HepG2 (cell line): Measurements from ENCODE around the gene INAFM2. TPM values are rescaled to one million over a fixed set of nuclear protein-coding genes. Genes with fewer than 3 reads are reported as not detected.

ENCODE experiments used
- ATRX ChIP-seq: sonication (generic); formaldehyde crosslinking; IDR thresholded peaks from 2 replicates; pipeline ENCODE4 v1.4.0; 2020; ENCODE audit warnings: missing genetic modification reagents, borderline replicate concordance
- CEBPZ ChIP-seq: IDR thresholded peaks from 2 replicates; pipeline ENCODE4 v1.6.1; 2012; ENCODE audit warnings: low read length, improper control_type of control experiment
- CHCHD3 ChIP-seq: sonication (generic); formaldehyde crosslinking; IDR thresholded peaks from 2 replicates; pipeline ENCODE4 v1.8.0; 2022; ENCODE audit warnings: mild to moderate bottlenecking, missing genetic modification reagents, moderate library complexity
- CSRNP1 ChIP-seq: sonication (generic); formaldehyde crosslinking; IDR thresholded peaks from 2 replicates; pipeline ENCODE4 v1.8.1; 2023; ENCODE audit warnings: mild to moderate bottlenecking, missing genetic modification reagents
- EZH2 ChIP-seq: conservative IDR thresholded peaks from 2 replicates; pipeline ENCODE4 v1.6.1; 2012; ENCODE audit warnings: mild to moderate bottlenecking, low read depth, low read length, moderate library complexity
- FOXA3 ChIP-seq: IDR thresholded peaks from 2 replicates; pipeline ENCODE4 v1.6.1; 2016; ENCODE audit warnings: missing genetic modification reagents, missing compliant biosample characterization
- FOXK1 ChIP-seq: sonication (generic); formaldehyde crosslinking; IDR thresholded peaks from 2 replicates; pipeline ENCODE4 v1.4.0; 2020; ENCODE audit warnings: low read depth, missing genetic modification reagents, borderline replicate concordance
- FOXK2 ChIP-seq: fragments of 450-650 bp; IDR thresholded peaks from 2 replicates; pipeline ENCODE4 v1.6.1; 2016
- HNRNPL ChIP-seq: fragments of 200-400 bp; formaldehyde crosslinking; IDR thresholded peaks from 2 replicates; pipeline ENCODE4 v1.6.1; 2017; ENCODE audit warnings: mild to moderate bottlenecking, low read depth, low read length
- JUND ChIP-seq: sonication (generic); formaldehyde crosslinking; IDR thresholded peaks from 2 replicates; pipeline ENCODE4 v1.8.0; 2022; ENCODE audit warnings: mild to moderate bottlenecking, missing genetic modification reagents
- KAT7 ChIP-seq: IDR thresholded peaks from 2 replicates; pipeline ENCODE4 v1.6.1; 2018; ENCODE audit warnings: borderline replicate concordance, missing compliant biosample characterization
- KLF12 ChIP-seq: sonication (generic); formaldehyde crosslinking; IDR thresholded peaks from 2 replicates; pipeline ENCODE4 v1.4.0; 2020; ENCODE audit warnings: missing genetic modification reagents, borderline replicate concordance
- NBN ChIP-seq: fragments of 450-650 bp; conservative IDR thresholded peaks from 2 replicates; pipeline ENCODE4 v1.6.1; 2017
- ONECUT2 ChIP-seq: sonication (generic); formaldehyde crosslinking; IDR thresholded peaks from 2 replicates; pipeline ENCODE4 v1.4.0; 2020; ENCODE audit warnings: missing genetic modification reagents
- SKI ChIP-seq: fragments of 450-650 bp; IDR thresholded peaks from one replicate; pipeline ENCODE4 v1.6.1; 2018; ENCODE audit warnings: mild to moderate bottlenecking; ENCODE audit not compliant: partially characterized antibody
- SPEN ChIP-seq: sonication (generic); formaldehyde crosslinking; IDR thresholded peaks from 2 replicates; pipeline ENCODE4 v1.5.1; 2020; ENCODE audit warnings: low read depth, mild to moderate bottlenecking, missing genetic modification reagents
- TEAD2 ChIP-seq: sonication (generic); formaldehyde crosslinking; IDR thresholded peaks from 2 replicates; pipeline ENCODE4 v1.9.0; 2021; ENCODE audit warnings: missing genetic modification reagents
- ZFP82 ChIP-seq: sonication (generic); formaldehyde crosslinking; IDR thresholded peaks from 2 replicates; pipeline ENCODE4 v1.5.1; 2020; ENCODE audit warnings: mild to moderate bottlenecking, missing genetic modification reagents, borderline replicate concordance
- ZGPAT ChIP-seq: IDR thresholded peaks from 2 replicates; pipeline ENCODE4 v1.6.1; 2016; ENCODE audit warnings: mild to moderate bottlenecking
- ZNF12 ChIP-seq: sonication (generic); formaldehyde crosslinking; IDR thresholded peaks from 2 replicates; pipeline ENCODE4 v1.5.0; 2020; ENCODE audit warnings: missing genetic modification reagents
- ZNF205 ChIP-seq: IDR thresholded peaks from 2 replicates; pipeline ENCODE4 v1.6.1; 2018; ENCODE audit warnings: missing biosample characterization, missing genetic modification reagents
- ZNF230 ChIP-seq: sonication (generic); formaldehyde crosslinking; IDR thresholded peaks from 2 replicates; pipeline ENCODE4 v1.4.0; 2020; ENCODE audit warnings: mild to moderate bottlenecking, missing genetic modification reagents
- ZNF264 ChIP-seq: sonication (generic); formaldehyde crosslinking; IDR thresholded peaks from 2 replicates; pipeline ENCODE4 v1.4.0; 2020; ENCODE audit warnings: missing genetic modification reagents
- ZNF670 ChIP-seq: sonication (generic); formaldehyde crosslinking; IDR thresholded peaks from 2 replicates; pipeline ENCODE4 v1.8.0; 2022; ENCODE audit warnings: mild to moderate bottlenecking, missing genetic modification reagents, borderline replicate concordance
- ZNF768 ChIP-seq: sonication (generic); formaldehyde crosslinking; IDR thresholded peaks from 2 replicates; pipeline ENCODE4 v1.4.0; 2020; ENCODE audit warnings: missing genetic modification reagents
- ZNF777 ChIP-seq: sonication (generic); formaldehyde crosslinking; IDR thresholded peaks from 2 replicates; pipeline ENCODE4 v1.4.0; 2020; ENCODE audit warnings: missing genetic modification reagents
- polyA plus RNA-seq, 8 experiments: library from polyadenylated mRNA; depleted of rRNA in 3 of 8; stranded (reverse) in 7 of 8; unstranded in 1 of 8; fragments of >200 nt; fragmentation: Illumina TruSeq in 4 of 8; extraction: Trizol in 4 of 8; gene quantifications; 2 replicates each; pipeline versions ENCODE4 v1.2.1 to v1.2.3, GENCODE V29; 2011 to 2016; ENCODE audit warnings: low read depth in 4 of 8, missing spikeins in 1 of 8, mixed read lengths in 1 of 8; ENCODE audit not compliant: insufficient read depth in 1 of 8
- total RNA-seq, 5 experiments: library from RNA; depleted of rRNA; stranded (reverse); fragments of >200 nt; fragmentation: Illumina TruSeq; extraction: Trizol; gene quantifications; 2 replicates each; pipeline ENCODE4 v1.2.3, GENCODE V29; 2016; ENCODE audit warnings: low read depth in 1 of 5

INAFM2 gene
- total and polyA plus RNA-seq, 2 of the 13 experiments (the other 11 are each of a cell fraction or from before 2014, with no cell fraction given) = 5.5 to 6.5 TPM

- TF ChIP-seq ZNF12 = peak; percentile 76; the same call in 1 of the 2 replicates
- no peak for TF ChIP-seq JUND (CRISPR knock-in tag)
- TF ChIP-seq ONECUT2 (CRISPR knock-in tag) = peak; percentile 70
- TF ChIP-seq SPEN (CRISPR knock-in tag) = peak; percentile 78
- no peak for TF ChIP-seq FOXK2
- TF ChIP-seq SKI = peak; percentile 68
- TF ChIP-seq FOXK1 (CRISPR knock-in tag) = peak; percentile 32; the same call in 1 of the 2 replicates
- TF ChIP-seq ZNF230 (CRISPR knock-in tag) = peak; percentile 88
- TF ChIP-seq NBN = no peak
- peak; percentile 32; the same call in 1 of the 2 replicates for TF ChIP-seq HNRNPL
- peak; percentile 96 for TF ChIP-seq ZGPAT (CRISPR knock-in tag)
- TF ChIP-seq FOXA3 (CRISPR knock-in tag) = peak; percentile 35; the same call in 1 of the 2 replicates
- TF ChIP-seq KLF12 = peak; percentile 95
- peak; percentile 85 for TF ChIP-seq ZNF768
- no peak for TF ChIP-seq ATRX
- peak; percentile 92 for TF ChIP-seq ZNF777 (CRISPR knock-in tag)
- peak; percentile 97; the same call in 1 of the 2 replicates for TF ChIP-seq CHCHD3 (CRISPR knock-in tag)
- TF ChIP-seq ZFP82 (CRISPR knock-in tag) = no peak
- peak; percentile 99 for TF ChIP-seq TEAD2
- TF ChIP-seq KAT7 = peak; percentile 40; the same call in 1 of the 2 replicates
- peak; percentile 77; the same call in 1 of the 2 replicates for TF ChIP-seq ZNF670 (CRISPR knock-in tag)
- TF ChIP-seq CEBPZ = no peak
- no peak for TF ChIP-seq EZH2
- TF ChIP-seq ZNF264 = peak; percentile 92
- TF ChIP-seq CSRNP1 = peak; percentile 84
- peak; percentile 88 for TF ChIP-seq ZNF205
These were observed 44.5 kb downstream of the INAFM2 start (continued) for GRCh38 chr15:40367686-40368611.
